Inflammatory macrophage (primary cell): ENCODE results near the gene CCT6A.
"Not testable (repeated sequence)": the region's sequence is repeated elsewhere in the genome, so short reads cannot be mapped to it uniquely, and the experiment has no call there.

ENCODE experiments used
- DNase-seq, 2 donors: peaks; one replicate each; pipeline ENCODE4 v3.0.0-alpha.2; 2020 to 2022

CCT6A gene

DNA sequence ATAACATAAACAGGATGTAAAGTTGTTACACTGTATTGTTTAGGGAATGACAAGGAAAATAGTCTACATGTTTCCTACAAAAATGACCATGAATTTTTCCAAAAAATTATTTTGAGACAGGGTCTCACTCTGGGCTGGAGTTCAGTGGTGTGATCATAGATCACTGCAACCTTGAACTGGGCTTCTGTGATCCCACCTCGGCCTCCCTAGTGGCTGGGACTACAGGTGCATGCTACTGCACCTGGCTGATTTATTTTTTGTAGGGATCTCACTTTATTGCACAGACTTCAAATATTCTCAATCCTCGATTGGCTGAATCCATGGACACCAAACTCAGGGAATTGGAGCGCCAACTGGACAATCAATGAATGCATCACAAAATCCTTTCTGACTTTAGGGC lies 48.1 kb downstream of the CCT6A start:
- no peak for DNase-seq

DNA sequence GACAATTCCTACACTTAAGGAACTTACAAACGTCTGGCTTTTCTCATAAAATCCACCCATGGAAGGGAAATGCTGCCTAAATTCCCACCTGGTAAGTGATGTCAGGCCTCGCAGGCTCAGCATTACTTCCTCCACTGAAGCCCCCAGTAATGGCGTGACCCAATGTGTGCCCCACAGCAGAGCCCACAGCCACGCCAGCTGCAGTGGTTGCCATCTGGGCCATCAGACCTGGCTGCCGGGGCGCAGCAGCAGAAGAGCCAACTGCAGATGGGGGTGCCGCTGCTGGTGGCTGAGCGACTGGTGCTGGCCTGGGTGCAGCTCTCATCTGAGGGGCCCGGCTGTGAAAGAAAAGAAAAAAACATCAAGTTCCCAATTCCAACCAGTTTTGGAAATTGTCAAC lies 52.6 kb downstream of the CCT6A start:
- not testable (repeated sequence) for DNase-seq

DNA sequence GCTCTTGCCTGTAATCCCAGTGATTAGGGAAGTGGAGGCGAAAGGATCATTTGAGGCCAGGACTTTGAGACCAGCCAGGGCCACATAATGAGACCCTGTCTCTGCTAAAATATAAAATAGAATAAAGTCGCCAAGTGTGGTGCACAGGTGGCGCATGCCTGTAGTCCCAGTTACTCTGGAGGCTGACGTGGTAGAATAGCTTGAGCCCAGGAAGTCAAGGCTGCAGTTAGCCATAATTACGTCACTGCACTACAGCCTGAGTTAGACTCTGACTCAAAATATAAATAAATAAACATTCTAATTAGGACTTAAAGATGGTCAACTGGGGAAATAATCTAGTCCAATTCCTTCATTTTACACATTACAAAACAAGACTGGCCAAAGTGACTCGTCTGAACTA lies 53.9 kb downstream of the CCT6A start:
- DNase-seq, result peak; percentile 23 to 53

DNA sequence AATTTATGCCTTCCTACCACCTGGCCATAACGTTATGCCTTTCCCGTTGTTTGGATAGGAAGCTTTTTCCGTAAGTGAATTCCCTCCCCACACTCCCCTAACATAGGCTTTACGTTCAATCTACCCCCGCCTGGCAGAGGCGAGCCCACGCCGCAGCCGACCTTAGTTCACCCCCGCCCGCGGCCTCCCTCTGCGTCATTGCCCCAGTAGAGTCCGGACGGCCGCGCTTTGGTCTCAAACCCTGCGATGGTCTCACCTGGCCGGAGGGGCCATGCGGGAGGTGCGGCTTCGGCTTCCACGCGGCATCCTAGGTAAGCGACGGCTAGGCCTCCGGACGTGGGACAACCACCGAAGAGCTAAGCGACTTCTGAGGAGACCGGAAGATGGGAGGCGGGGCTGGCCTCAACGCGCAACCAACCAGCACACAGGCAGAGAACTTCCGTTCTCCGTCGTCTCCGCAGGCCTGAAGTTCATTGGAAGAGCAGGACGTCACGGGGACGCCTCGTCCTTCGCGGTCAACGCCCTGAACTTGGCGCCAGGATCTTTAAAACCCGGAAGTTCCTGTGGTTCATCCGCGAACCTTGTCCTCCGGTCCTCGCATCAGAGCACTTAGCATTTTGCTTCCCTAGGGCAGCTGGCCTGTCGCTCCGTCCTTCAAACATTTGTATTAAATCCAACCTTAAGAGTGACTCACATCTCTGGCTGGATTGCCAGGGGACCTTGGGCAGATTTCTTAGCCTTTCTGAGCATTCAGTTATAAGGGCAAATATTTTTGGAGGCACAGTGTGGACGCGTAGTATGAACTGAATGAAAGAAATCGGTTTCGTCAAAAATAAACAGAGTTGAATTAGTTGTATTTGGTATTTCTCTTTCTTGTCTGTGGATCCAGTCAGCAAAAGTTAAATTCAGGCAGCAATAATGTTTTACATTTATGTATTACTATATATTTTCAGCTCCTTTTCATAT lies 54.8 kb downstream of the CCT6A start, which contains the start of gene CHCHD2:
Gene CHCHD2, minus strand, starts transcription at position 369 of the 966 bp plus-strand sequence. Its CDS starts 63 bp downstream, at position 306.
- DNase-seq, result peak; percentile 99

DNA sequence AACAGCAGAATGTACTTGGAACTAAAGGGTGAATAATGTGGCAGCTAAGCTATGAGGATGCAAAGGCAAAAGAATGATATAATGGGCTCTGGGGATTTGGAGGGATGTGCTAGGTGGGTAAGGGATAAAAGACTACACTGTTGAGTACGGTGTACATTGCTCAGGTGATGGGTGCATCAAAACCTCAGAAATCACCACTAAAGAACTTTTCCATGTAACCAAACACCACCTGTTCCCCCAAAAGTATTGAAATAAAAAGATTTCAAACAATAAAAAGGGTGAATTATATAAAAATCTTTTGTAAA lies 56.3 kb downstream of the CCT6A start:
- no peak for DNase-seq

DNA sequence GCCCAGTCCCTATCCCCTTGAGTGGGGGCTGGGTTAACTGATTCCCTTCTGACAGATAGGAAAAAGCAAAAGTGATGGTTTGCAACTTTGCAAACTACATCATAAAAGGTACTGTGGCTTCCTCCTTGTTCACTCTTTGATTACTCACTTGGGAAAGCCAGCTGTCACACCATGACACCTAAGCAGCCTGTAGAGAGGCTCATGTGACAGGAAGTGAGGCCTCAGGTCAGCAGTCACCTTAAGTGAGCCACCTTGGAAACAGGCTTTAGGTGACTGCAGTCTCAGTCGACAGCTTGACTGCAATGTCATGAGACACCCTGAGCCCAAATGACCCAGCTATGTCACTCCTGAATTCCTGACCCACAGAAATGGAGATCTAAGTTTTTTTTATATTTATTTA lies 59.0 kb downstream of the CCT6A start:
- DNase-seq, result no peak

DNA sequence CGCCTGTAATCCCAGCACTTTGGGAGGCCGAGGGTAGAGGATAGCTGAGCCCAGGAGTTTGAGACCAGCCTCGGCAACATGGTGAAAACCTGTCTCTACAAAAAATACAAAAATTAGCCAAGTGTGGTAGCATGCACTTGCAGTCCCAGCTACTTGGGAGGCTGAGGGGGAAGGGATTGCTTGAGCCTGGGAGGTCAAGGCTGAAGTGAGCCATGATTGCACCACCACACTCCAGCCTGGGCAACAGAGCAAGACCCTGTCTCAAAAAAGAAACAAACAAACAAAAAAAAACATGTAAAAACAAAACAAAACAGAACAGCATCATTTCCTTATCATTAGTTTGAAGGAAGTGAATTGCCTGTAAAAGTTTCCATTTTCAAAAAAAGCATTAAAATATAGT lies 60.7 kb downstream of the CCT6A start:
- not testable (repeated sequence) for DNase-seq
